Neural progenitor cell (in vitro differentiated cells): ENCODE results near the gene GRAMD1B. TPM values are rescaled to one million over a fixed set of nuclear protein-coding genes. Genes with fewer than 3 reads are reported as not detected.
A peak's percentile ranks its signal among the peaks of the same experiment; 100 is the strongest.

Source experiments
- DNase-seq: peaks from one replicate; pipeline ENCODE4 v3.0.0-alpha.2; 2016; ENCODE audit warnings: low spot score
- H2AFZ ChIP-seq: fragments of 200-600 bp; sonication (generic); replicated peaks from 2 replicates; pipeline ENCODE4 v1.6.1; 2016; ENCODE audit warnings: antibody characterized with exemption
- H3F3A ChIP-seq: fragments of 200-600 bp; sonication (generic); 2 replicates; pipeline ENCODE4 v1.6.1; 2016; ENCODE audit warnings: antibody characterized with exemption, low read depth
- H3K27ac ChIP-seq: fragments of 200-600 bp; sonication (generic); 2 replicates; pipeline ENCODE4 v1.5.1; 2016; ENCODE audit warnings: mild to moderate bottlenecking
- H3K27me3 ChIP-seq: fragments of 200-600 bp; sonication (generic); 2 replicates; pipeline ENCODE4 v1.6.1; 2016; ENCODE audit warnings: mild to moderate bottlenecking, moderate library complexity
- H3K36me3 ChIP-seq: fragments of 200-600 bp; sonication (generic); 2 replicates; pipeline ENCODE4 v1.5.1; 2016
- H3K4me1 ChIP-seq: fragments of 200-600 bp; sonication (generic); 2 replicates; pipeline ENCODE4 v1.6.1; 2016; ENCODE audit warnings: mixed run types
- H3K4me2 ChIP-seq: fragments of 200-600 bp; sonication (generic); 2 replicates; pipeline ENCODE4 v1.6.1; 2016
- H3K4me3 ChIP-seq: fragments of 200-600 bp; sonication (generic); 2 replicates; pipeline ENCODE4 v1.5.1; 2016
- H3K79me2 ChIP-seq: fragments of 200-600 bp; sonication (generic); 2 replicates; pipeline ENCODE4 v1.6.1; 2016; ENCODE audit warnings: low read depth
- H3K9ac ChIP-seq: fragments of 200-600 bp; sonication (generic); 2 replicates; pipeline ENCODE4 v1.6.1; 2016
- H3K9me3 ChIP-seq: fragments of 200-600 bp; sonication (generic); 2 replicates; pipeline ENCODE4 v1.5.1; 2016; ENCODE audit warnings: low read depth
- H4K20me1 ChIP-seq: fragments of 200-600 bp; sonication (generic); 2 replicates; pipeline ENCODE4 v1.6.1; 2016; ENCODE audit warnings: low read depth
- H3K27ac Mint-ChIP-seq: 3 replicates; pipeline ENCODE4 v1.8.0; 2021; ENCODE audit warnings: mixed read lengths
- H3K27me3 Mint-ChIP-seq: 2 replicates; pipeline ENCODE4 v1.8.0; 2022; ENCODE audit warnings: low read depth, mild to moderate bottlenecking, inconsistent platforms, moderate library complexity, mixed read lengths; ENCODE audit not compliant: insufficient read depth
- H3K36me3 Mint-ChIP-seq: 3 replicates; pipeline ENCODE4 v1.8.0; 2021; ENCODE audit warnings: mixed read lengths
- H3K4me1 Mint-ChIP-seq: 3 replicates; pipeline ENCODE4 v1.8.0; 2021; ENCODE audit warnings: mixed read lengths
- H3K4me3 Mint-ChIP-seq: 3 replicates; pipeline ENCODE4 v1.8.0; 2021; ENCODE audit warnings: mild to moderate bottlenecking, moderate library complexity, mixed read lengths
- H3K9me3 Mint-ChIP-seq: 3 replicates; pipeline ENCODE4 v1.8.0; 2020; ENCODE audit warnings: mixed read lengths
- CTCF ChIP-seq: fragments of 200-600 bp; sonication (generic); IDR thresholded peaks from 2 replicates; pipeline ENCODE4 v1.5.1; 2017; ENCODE audit warnings: antibody characterized with exemption, mild to moderate bottlenecking
- EZH2 ChIP-seq: fragments of 200-600 bp; sonication (generic); IDR thresholded peaks from 2 replicates; pipeline ENCODE4 v1.6.1; 2017; ENCODE audit warnings: antibody characterized with exemption, mild to moderate bottlenecking, moderate library complexity
- EZH2phosphoT487 ChIP-seq: fragments of 200-600 bp; sonication (generic); IDR thresholded peaks from 2 replicates; pipeline ENCODE4 v1.6.1; 2017; ENCODE audit warnings: antibody characterized with exemption
- total RNA-seq: library from RNA; depleted of rRNA; stranded (reverse); fragments of >200 nt; gene quantifications from 2 replicates; pipeline ENCODE4 v1.2.3, GENCODE V29; 2015; ENCODE audit warnings: low replicate concordance

GRAMD1B gene
- total RNA-seq, 1 donor from 2014 or later, result 12.6 TPM

- H4K20me1 ChIP-seq, result peaks cover 30% of the 10 kb centered on the region
- H3K4me1 ChIP-seq, result peaks cover 24% of the 10 kb centered on the region
- Mint-ChIP-seq H3K4me1 (peaks cover 16% of the 10 kb centered on the region), H3K27me3 (peaks cover 6% of the 10 kb centered on the region), H3K36me3 (no peaks in the 10 kb centered on the region), H3K4me3 (no peak overlapping the region), H3K27ac (no peak overlapping the region), H3K9me3 (no peaks in the 10 kb centered on the region)
- H3K27ac ChIP-seq, result no peak overlapping the region
- H2AFZ ChIP-seq, result no peak overlapping the region
- no peak overlapping the region for H3K4me2 ChIP-seq
- H3K36me3 ChIP-seq, result no peaks in the 10 kb centered on the region
- no peak for TF ChIP-seq EZH2phosphoT487
- no peak for TF ChIP-seq EZH2
- no peak for TF ChIP-seq CTCF
- no peak overlapping the region for H3K4me3 ChIP-seq
- no peaks in the 10 kb centered on the region for H3K9me3 ChIP-seq
- H3K79me2 ChIP-seq, result no peaks in the 10 kb centered on the region
- peaks cover 1% of the 10 kb centered on the region for H3F3A ChIP-seq
- H3K9ac ChIP-seq, result no peak overlapping the region
- no peaks in the 10 kb centered on the region for H3K27me3 ChIP-seq
- no peak for DNase-seq
These were observed 114.7 kb downstream of the GRAMD1B start for GRCh38 chr11:123544631-123545375.

GRCh38 chr11:123545726-123546270 is 115.7 kb downstream of the GRAMD1B start:
- Histone ChIP-seq H2AFZ (no peak overlapping the region), H3K79me2 (no peaks in the 10 kb centered on the region), H3K9ac (no peak overlapping the region), H3K4me3 (no peak overlapping the region), H3K4me2 (peak overlapping the region; percentile 37), H3K36me3 (no peaks in the 10 kb centered on the region), H3F3A (peaks cover 11% of the 10 kb centered on the region), H3K4me1 (peaks cover 34% of the 10 kb centered on the region), H4K20me1 (peaks cover 40% of the 10 kb centered on the region), H3K9me3 (no peaks in the 10 kb centered on the region), H3K27ac (no peak overlapping the region), H3K27me3 (no peaks in the 10 kb centered on the region)
- Mint-ChIP-seq H3K36me3 (no peaks in the 10 kb centered on the region), H3K9me3 (no peaks in the 10 kb centered on the region), H3K4me3 (no peak overlapping the region), H3K27me3 (peaks cover 8% of the 10 kb centered on the region), H3K4me1 (peaks cover 23% of the 10 kb centered on the region), H3K27ac (no peak overlapping the region)
- peak; percentile 31 for DNase-seq
- TF ChIP-seq CTCF, result no peak
- no peak for TF ChIP-seq EZH2
- no peak for TF ChIP-seq EZH2phosphoT487

- no peak overlapping the region for H3K4me3 ChIP-seq
- H3K27ac Mint-ChIP-seq, result no peak overlapping the region
- no peak overlapping the region for H3K9ac ChIP-seq
- H3K4me1 Mint-ChIP-seq, result peaks cover 25% of the 10 kb centered on the region
- no peak overlapping the region for H3K27ac ChIP-seq
- no peaks in the 10 kb centered on the region for H3K9me3 ChIP-seq
- H3K27me3 Mint-ChIP-seq, result peaks cover 9% of the 10 kb centered on the region
- H3K9me3 Mint-ChIP-seq, result no peaks in the 10 kb centered on the region
- peaks cover 16% of the 10 kb centered on the region for H3F3A ChIP-seq
- no peaks in the 10 kb centered on the region for H3K36me3 ChIP-seq
- peaks cover 45% of the 10 kb centered on the region for H4K20me1 ChIP-seq
- H3K27me3 ChIP-seq, result no peaks in the 10 kb centered on the region
- no peak overlapping the region for H2AFZ ChIP-seq
- TF ChIP-seq CTCF (no peak), EZH2phosphoT487 (no peak), EZH2 (no peak)
- peaks cover 41% of the 10 kb centered on the region for H3K4me1 ChIP-seq
- H3K36me3 Mint-ChIP-seq, result no peaks in the 10 kb centered on the region
- H3K4me3 Mint-ChIP-seq, result no peak overlapping the region
- no peak for DNase-seq
- no peaks in the 10 kb centered on the region for H3K79me2 ChIP-seq
- no peak overlapping the region for H3K4me2 ChIP-seq
These were observed 116.4 kb downstream of the GRAMD1B start for GRCh38 chr11:123546515-123546914.
